GM21619 (cell line): Measurements from ENCODE around the gene MRAP2.
"Not testable (repeated sequence)": the region's sequence is repeated elsewhere in the genome, so short reads cannot be mapped to it uniquely, and the experiment has no call there.

Experiments
- ATAC-seq: cut with Tn5 transposase; IDR thresholded peaks from one replicate; pipeline ENCODE4 v1.9.1; 2021; ENCODE audit not compliant: unreplicated experiment

The MRAP2 gene

DNA sequence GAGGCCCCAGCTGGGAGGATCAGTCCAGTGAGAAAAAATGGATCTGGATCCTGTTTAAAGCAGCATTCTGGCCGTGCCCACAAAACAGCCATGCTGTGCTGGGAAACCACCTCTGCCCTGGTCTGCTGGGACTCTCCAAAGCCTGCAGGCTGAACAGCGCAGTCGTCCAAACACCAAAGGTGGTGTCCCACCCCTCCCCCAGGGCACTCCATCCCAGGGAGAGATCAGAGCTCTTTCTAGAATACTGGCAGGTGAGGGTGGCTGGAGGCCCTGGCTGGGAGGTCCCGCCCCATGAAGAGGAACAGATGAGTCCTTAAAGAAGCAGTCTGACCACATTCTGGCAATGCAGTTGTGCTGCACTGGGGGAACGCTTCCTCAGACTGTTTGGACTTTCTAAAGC, 84.6 kb downstream of the MRAP2 start:
- ATAC-seq: no peak

DNA sequence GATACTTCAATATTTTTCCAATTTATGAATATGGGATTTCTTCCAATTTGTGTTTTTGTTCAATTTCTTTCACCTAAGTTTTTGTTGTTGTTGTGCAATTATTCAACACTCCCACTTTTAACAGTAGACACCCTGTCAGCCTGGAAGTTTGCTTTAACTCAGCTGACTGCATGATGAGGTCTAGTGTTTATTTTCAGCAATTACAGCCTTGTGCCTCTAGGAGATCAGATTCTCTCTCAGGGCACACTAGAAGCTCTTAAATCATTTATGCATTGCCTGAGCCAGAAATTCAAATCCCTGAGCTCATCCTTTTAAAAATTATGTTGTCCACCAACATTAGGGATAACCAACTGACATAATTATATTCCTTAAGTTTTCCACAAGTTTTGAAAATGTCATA, 85.7 kb downstream of the MRAP2 start:
- no peak for ATAC-seq

DNA sequence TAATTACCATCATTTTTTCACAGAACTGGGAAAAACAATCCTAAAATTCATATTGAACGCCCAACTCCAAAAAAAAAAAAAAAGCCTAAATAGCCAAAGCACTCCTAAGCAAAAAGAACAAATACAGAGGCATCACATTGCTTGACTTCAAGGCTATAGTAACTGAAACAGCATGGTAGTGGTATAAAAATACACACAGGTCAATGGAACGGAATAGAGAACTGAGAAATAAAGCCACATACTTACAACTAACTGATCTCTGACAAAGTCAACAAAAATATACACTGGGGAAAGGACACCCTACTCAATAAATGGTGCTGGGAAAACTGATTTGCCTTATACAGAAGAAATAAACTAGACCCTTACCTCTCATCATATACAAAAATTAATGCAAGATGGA, 89.6 kb downstream of the MRAP2 start:
- ATAC-seq: no peak

DNA sequence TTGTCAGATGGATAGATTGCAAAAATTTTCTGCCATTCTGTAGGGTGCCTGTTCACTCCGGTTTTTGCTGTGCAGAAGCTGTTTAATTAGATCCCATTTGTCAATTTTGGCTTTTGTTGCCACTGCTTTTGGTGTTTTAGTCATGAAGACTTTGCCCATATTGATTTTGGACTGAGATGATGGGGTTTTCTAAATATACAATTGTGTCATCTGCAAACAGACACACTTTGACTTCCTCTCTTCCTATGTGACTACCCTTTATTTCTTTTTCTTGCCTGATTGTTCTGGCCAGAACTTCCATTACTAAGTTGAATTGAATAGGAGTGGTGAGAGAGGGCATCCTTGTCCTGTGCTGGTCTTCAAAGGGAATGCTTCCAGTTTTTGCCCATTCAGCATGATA, 96.0 kb downstream of the MRAP2 start:
- ATAC-seq: not testable (repeated sequence)

DNA sequence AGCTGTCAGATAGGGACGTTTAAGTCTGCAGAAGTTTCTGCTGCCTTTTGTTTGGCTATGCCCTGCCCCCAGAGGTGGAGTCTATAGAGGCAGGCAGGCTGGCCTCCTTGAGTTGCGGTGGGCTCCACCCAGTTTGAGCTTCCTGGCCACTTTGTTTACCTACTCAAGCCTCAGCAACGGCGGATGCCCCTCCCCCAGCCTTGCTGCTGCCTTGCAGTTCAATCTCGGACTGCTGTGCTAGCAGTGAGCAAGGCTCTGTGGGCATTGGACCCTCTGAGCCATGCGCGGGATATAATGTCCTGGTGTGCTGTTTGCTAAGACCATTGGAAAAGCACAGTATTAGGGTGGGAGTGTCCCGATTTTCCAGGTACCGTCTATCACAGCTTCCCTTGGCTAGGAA, 99.8 kb downstream of the MRAP2 start:
- ATAC-seq: not testable (repeated sequence)

DNA sequence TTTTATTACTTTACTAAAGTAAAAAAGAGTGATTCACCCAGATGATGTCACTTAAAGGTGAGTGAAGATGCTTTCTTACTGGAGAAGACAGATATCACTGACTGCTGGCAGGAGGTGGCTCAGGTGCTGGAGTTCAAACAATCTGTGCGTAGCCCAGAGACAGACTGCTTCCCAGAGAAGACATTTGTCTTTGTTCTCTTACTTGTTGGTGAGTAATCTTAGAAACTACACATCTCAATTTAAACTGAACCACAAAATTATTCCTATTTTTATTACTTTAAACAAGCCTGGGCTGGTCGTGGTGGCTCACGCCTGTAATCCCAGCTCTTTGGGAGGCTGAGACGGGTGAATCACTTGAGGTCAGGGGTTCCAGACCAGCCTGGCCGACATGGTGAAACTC, 101.7 kb downstream of the MRAP2 start:
- ATAC-seq: no peak

DNA sequence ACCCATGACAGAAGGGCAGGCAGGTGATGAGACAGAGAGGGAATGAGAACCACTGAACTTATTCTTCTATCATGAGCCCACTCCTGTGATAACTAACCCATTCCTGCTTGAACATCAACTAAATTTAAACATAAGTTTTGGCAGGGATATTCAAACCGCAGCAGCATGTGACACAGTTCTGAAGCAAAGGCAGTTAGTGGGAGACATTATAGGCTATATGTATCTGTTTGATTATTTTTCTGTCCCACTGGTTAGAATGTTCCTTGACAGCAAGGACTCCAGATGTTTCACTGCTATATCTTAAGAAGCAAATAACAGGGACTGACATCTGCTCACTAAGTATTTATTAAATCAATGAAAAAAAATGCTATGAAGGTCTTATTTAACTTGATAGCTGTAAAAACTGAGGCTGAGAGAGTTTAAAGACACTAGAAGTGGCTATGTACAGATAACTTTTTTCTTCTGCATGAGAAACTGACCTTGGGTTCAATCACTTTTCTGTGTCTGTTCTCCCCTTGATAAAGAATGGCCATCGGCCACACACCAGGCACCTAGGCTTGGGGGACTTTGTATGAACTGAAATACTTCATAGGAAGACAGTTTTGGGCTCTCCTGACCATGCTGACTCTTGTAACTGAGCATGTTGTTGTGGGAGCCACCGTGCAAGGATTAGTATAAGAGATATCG, 102.9 kb downstream of the MRAP2 start:
- ATAC-seq: no peak

DNA sequence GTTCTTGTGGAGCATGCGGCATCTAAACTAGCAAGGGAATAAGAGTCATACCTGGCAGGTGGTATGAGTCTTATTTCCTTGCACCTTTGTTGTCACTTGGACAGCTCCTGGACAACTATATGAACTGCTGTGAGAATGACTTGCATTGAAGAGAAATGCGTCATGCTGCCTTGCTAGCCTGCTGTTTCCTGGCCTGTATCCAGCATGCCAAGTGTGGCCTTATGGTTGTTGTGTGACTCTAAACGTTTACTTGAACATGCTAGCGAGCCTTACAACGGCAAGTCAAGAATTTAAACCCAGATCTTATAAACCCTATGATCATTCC, 103.4 kb downstream of the MRAP2 start:
- no peak for ATAC-seq

DNA sequence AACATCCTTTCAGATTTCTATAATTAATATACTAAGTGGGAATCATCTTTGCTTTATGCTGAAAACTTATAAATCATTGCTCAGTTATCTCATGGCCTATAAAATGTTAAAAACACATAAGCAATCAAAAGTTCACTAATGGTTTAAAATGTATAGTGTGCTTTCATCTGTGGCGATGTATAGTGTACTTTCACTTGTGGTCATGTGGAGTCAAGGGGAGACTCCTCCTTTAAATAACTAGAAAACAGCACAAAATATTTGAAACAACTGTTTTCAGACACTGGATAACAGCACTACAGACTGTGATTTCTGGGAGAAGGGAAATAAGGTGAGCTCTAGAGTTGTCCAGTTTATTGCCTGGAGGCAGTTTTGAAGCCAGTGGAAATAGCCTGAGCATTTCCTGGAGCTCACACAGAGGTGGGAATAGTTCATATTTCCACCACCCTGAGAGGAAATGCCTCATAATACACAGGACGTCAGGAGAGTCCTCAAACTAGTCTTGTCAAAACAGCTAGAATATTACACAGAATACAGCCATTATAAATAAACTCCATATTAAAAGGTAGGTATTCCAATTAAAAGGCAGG, 104.5 kb downstream of the MRAP2 start:
- no peak for ATAC-seq

DNA sequence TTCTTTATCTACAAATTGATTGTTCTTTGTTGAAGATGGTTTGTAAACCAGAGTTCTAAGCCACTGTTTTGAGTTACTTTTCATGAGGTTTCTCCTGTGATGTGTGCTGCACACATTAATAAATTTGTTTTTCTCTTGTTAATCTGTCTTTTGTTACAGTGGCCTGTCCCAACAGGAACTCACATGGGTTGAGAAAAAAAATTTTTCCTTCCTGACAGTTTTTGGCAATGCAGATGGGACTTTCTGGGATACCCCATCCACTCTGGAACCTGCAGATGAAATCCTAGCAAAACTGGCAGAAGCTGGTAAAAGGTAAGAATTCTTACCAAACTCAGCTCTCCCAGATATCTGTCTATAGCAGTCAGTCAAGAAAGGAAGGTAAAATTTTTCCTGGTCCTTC, 105.7 kb downstream of the MRAP2 start:
- no peak for ATAC-seq
